Smooth muscle cell (in vitro differentiated cells): ENCODE measurements around the gene ZNF205. TPM values are rescaled to one million over a fixed set of nuclear protein-coding genes. Genes with fewer than 3 reads are reported as not detected.

Experiments
- DNase-seq: peaks from one replicate; lab custom pipeline; 2025; ENCODE audit not compliant: unreplicated experiment; lab: John Stamatoyannopoulos, UW
- H2AFZ ChIP-seq: fragments of 200-600 bp; sonication (generic); 2 replicates; pipeline ENCODE4 v1.6.0; 2016; ENCODE audit warnings: antibody characterized with exemption, low read depth, mild to moderate bottlenecking
- H3F3A ChIP-seq: fragments of 200-600 bp; sonication (generic); 2 replicates; pipeline ENCODE4 v1.6.0; 2017; ENCODE audit warnings: antibody characterized with exemption, low read depth
- H3K27ac ChIP-seq: fragments of 200-600 bp; sonication (generic); 2 replicates; pipeline ENCODE4 v1.5.1; 2016; ENCODE audit warnings: low read depth, mild to moderate bottlenecking
- H3K27me3 ChIP-seq: fragments of 200-600 bp; sonication (generic); 2 replicates; pipeline ENCODE4 v1.6.1; 2016; ENCODE audit warnings: low read depth, mild to moderate bottlenecking
- H3K36me3 ChIP-seq: fragments of 200-600 bp; sonication (generic); 2 replicates; pipeline ENCODE4 v1.5.1; 2016; ENCODE audit warnings: low read depth
- H3K4me1 ChIP-seq: fragments of 200-600 bp; sonication (generic); 2 replicates; pipeline ENCODE4 v1.5.1; 2016; ENCODE audit warnings: low read depth
- H3K4me2 ChIP-seq: fragments of 200-600 bp; sonication (generic); 2 replicates; pipeline ENCODE4 v1.6.0; 2016; ENCODE audit warnings: mild to moderate bottlenecking
- H3K4me3 ChIP-seq: fragments of 200-600 bp; sonication (generic); 2 replicates; pipeline ENCODE4 v1.5.1; 2016; ENCODE audit warnings: mild to moderate bottlenecking
- H3K79me2 ChIP-seq: fragments of 200-600 bp; sonication (generic); 2 replicates; pipeline ENCODE4 v1.6.0; 2016; ENCODE audit warnings: low read depth, mild to moderate bottlenecking
- H3K9ac ChIP-seq: fragments of 200-600 bp; sonication (generic); 2 replicates; pipeline ENCODE4 v1.6.0; 2016; ENCODE audit warnings: low read depth
- H3K9me3 ChIP-seq: fragments of 200-600 bp; sonication (generic); replicated peaks from 2 replicates; pipeline ENCODE4 v1.5.1; 2016; ENCODE audit warnings: low read depth
- H4K20me1 ChIP-seq: fragments of 200-600 bp; sonication (generic); 2 replicates; pipeline ENCODE4 v1.6.0; 2016; ENCODE audit warnings: low read depth
- CTCF ChIP-seq: fragments of 200-600 bp; sonication (generic); IDR thresholded peaks from 2 replicates; pipeline ENCODE4 v1.5.1; 2017; ENCODE audit warnings: borderline replicate concordance, mild to moderate bottlenecking, antibody characterized with exemption; ENCODE audit not compliant: insufficient read depth, poor library complexity, severe bottlenecking
- WGBS: methylation state at CpG from one replicate; pipeline ENCODE4 v1.1.7; 2016; ENCODE audit warnings: low lambda C conversion rate; 5-methylcytosine and 5-hydroxymethylcytosine counted together
- polyA plus RNA-seq: library from polyadenylated mRNA; unstranded; fragments of >200 nt; fragmentation: Nextera tagmentation; extraction: Ambion mirVana; gene quantifications from 2 replicates; pipeline ENCODE4 v1.2.1, GENCODE V29; 2016
- total RNA-seq: library from RNA; depleted of rRNA; stranded (reverse); fragments of >200 nt; gene quantifications from 2 replicates; pipeline ENCODE4 v1.2.3, GENCODE V29; 2014

The ZNF205 gene
- 7.2 and 7.9 TPM in 2 replicates for total RNA-seq
- polyA plus RNA-seq, result 11.9 and 12.8 TPM in 2 replicates

DNA sequence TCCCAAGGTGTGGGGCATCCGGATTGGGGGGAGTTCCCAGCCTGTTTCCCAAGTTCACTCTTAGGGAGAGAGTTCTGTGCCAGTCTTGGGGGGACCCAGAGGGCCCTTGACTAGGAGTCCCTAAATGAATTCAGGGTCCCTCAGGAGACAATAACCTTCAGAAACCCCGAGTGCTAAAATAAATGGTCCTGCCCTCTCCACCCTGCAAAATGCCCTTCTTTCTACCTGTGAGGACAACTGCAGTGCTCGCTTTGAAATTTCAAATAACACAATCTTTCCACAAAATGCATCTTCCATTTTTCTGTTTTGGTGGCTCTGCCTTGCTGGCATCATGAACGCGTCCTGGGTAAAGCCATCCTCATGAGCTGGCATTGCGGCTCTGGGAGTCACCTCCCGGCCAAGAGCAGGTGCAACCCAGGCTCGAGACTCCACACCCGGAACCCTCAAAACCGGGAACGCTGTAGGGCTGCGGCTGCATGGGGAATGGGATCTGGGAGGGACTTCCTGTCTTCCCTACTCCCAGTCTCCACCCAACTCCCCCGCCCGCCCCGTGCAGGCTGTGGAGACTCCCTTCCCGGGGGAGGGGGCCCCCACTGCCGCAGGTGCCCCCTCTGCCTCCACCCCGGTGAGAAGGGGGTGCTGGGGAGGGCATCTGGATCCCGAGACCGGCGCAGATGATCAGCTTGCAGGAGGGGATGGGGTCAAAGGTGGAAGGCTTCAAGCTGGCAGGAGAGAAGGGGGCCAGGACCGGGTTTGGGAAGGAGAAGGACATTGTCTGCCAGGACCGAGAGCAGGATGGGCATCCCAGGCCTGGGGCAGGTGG is at the start of gene ZNF205:
ZNF205 (plus strand) TSS at position 529 of the 823 bp plus-strand sequence. CDS start 845 bp downstream, outside the sequence.
- Histone ChIP-seq H3F3A (no peaks in the 10 kb centered on the region), H3K9ac (peak within 1 kb of the TSS; percentile 66), H3K27ac (no peak within 1 kb of the TSS), H2AFZ (peak within 1 kb of the TSS; percentile 93), H4K20me1 (no peaks in the 10 kb centered on the region), H3K4me2 (peak within 1 kb of the TSS; percentile 96), H3K36me3 (no peaks in the 10 kb centered on the region), H3K4me3 (peak within 1 kb of the TSS; percentile 81), H3K4me1 (peaks cover 13% of the 10 kb centered on the region), H3K79me2 (peaks cover 6% of the 10 kb centered on the region), H3K27me3 (no peaks in the 10 kb centered on the region), H3K9me3 (no peaks in the 10 kb centered on the region)
- TF ChIP-seq CTCF, result no peak
- peak; percentile 11 for DNase-seq
- WGBS, result 9% methylated on average over 23 of the region's 23 CpGs

DNA sequence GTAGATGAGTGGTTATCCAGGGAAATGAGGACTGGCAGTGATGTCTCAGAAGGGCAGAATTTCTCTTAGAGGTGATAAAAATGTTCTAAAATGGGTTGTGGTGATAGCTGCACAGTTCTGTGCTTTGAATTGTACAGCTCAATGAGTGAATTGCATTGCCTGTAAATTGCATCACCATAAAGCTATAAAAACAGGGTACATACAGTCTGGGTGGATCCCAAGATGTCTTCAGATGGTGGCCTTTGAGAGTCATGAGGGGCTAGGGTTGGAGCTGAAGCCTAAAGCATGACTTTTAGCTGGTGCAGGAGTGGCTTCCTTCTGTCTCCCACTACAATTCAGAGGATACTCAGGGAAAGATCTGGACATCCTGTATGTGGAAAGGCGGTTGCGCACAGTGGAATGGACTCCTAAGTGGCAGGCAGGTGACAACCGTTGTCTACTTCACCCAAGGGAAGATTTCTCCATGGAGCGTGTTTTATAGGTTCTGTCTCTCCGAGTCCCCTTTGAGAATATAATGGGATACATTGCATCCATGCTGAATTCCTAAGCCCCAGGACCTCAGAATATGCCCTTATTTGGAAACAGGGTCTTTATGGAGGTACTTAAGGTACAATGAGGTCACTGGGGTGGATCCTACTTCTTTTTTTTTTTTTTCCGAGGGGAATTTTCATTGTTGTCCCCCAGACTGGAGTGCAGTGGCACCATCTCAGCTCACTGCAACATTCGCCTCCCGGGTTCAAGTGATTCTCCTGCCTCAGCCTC is 48.6 kb upstream of the ZNF205 start:
- DNase-seq, result no peak
- 92% methylated on average over 8 of the region's 8 CpGs for WGBS
- H4K20me1 ChIP-seq, result no peaks in the 10 kb centered on the region
- H3K4me3 ChIP-seq, result no peak overlapping the region
- no peak overlapping the region for H3K27ac ChIP-seq
- peaks cover 3% of the 10 kb centered on the region for H3K4me1 ChIP-seq
- H3F3A ChIP-seq, result peaks cover 12% of the 10 kb centered on the region
- H3K27me3 ChIP-seq, result no peaks in the 10 kb centered on the region
- no peaks in the 10 kb centered on the region for H3K36me3 ChIP-seq
- H2AFZ ChIP-seq, result no peak overlapping the region
- no peak for TF ChIP-seq CTCF
- H3K9me3 ChIP-seq, result no peaks in the 10 kb centered on the region
- no peak overlapping the region for H3K4me2 ChIP-seq
- no peak overlapping the region for H3K9ac ChIP-seq
- no peaks in the 10 kb centered on the region for H3K79me2 ChIP-seq

GRCh38 chr16:3065069-3065741 is 47.2 kb upstream of the ZNF205 start, which contains the start of gene IL32:
Gene IL32, plus strand, starts transcription at chr16:3065640. Its CDS starts 172 bp downstream, at chr16:3065812.
- no peaks in the 10 kb centered on the region for H3K9me3 ChIP-seq
- peak within 1 kb of the TSS; percentile 67 for H3K9ac ChIP-seq
- H3K36me3 ChIP-seq, result no peaks in the 10 kb centered on the region
- no peak for DNase-seq
- H2AFZ ChIP-seq, result no peak within 1 kb of the TSS
- H4K20me1 ChIP-seq, result no peaks in the 10 kb centered on the region
- H3K4me2 ChIP-seq, result no peak within 1 kb of the TSS
- H3K27ac ChIP-seq, result no peak within 1 kb of the TSS
- no peak within 1 kb of the TSS for H3K4me3 ChIP-seq
- H3K4me1 ChIP-seq, result no peaks in the 10 kb centered on the region
- H3K27me3 ChIP-seq, result no peaks in the 10 kb centered on the region
- H3K79me2 ChIP-seq, result no peaks in the 10 kb centered on the region
- WGBS, result 83% methylated on average over 13 of the region's 13 CpGs
- peaks cover 8% of the 10 kb centered on the region for H3F3A ChIP-seq
- TF ChIP-seq CTCF, result no peak
